ENCODE results near the gene GUCA2B.

DNA sequence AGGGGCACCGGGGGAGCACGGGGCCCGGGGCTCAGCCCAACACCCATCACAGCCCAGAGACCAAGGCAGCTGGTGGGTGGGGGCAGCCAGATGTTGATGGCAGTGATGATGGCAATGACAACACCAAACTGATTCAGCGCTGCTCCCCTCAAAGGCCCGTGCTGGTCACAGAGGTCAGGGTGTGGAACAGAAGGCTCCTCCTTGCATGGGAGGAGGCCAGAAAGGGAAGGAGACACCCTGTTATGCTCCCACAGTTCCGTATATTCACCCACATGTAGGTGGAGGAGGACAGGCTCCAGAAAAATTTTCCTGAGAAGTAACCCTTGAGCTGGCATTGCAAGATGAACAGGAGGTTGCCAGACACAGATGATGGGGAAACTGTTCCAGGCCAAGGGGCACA is 414 bp downstream of the GUCA2B start:
- TF ChIP-seq, protein P1, sequence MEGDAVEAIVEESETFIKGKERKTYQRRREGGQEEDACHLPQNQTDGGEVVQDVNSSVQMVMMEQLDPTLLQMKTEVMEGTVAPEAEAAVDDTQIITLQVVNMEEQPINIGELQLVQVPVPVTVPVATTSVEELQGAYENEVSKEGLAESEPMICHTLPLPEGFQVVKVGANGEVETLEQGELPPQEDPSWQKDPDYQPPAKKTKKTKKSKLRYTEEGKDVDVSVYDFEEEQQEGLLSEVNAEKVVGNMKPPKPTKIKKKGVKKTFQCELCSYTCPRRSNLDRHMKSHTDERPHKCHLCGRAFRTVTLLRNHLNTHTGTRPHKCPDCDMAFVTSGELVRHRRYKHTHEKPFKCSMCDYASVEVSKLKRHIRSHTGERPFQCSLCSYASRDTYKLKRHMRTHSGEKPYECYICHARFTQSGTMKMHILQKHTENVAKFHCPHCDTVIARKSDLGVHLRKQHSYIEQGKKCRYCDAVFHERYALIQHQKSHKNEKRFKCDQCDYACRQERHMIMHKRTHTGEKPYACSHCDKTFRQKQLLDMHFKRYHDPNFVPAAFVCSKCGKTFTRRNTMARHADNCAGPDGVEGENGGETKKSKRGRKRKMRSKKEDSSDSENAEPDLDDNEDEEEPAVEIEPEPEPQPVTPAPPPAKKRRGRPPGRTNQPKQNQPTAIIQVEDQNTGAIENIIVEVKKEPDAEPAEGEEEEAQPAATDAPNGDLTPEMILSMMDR (conservative IDR thresholded peaks at IDR 0.05; ENCODE audit: low read length), result no peak
- no peak for TF ChIP-seq EZH2phosphoT487 (IDR thresholded peaks at IDR 0.05; ENCODE audit: borderline replicate concordance)

All from Loucy (cell line).